GM23338 (cell line): ENCODE data around the gene CEP85. TPM values are rescaled to one million over a fixed set of nuclear protein-coding genes. Genes with fewer than 3 reads are reported as not detected.

Source experiments
- ATAC-seq: fragments of 200-7000 bp; cut with Tn5 transposase; 3 replicates; pipeline ENCODE4 v1.9.1; 2020
- DNase-seq: peaks from one replicate; pipeline ENCODE4 v3.0.0-alpha.2; 2015; ENCODE audit warnings: low spot score
- H2AFZ ChIP-seq: fragments of 200-600 bp; sonication (generic); 2 replicates; pipeline ENCODE4 v1.8.0; 2016; ENCODE audit warnings: antibody characterized with exemption, mild to moderate bottlenecking, moderate library complexity
- H3F3A ChIP-seq: fragments of 200-600 bp; sonication (generic); replicated peaks from 2 replicates; pipeline ENCODE4 v1.8.0; 2017; ENCODE audit warnings: antibody characterized with exemption, mixed run types, low read depth
- H3K27ac ChIP-seq: fragments of 200-600 bp; sonication (generic); 2 replicates; pipeline ENCODE4 v1.6.1; 2016; ENCODE audit warnings: low read depth
- H3K27me3 ChIP-seq: fragments of 200-600 bp; sonication (generic); 2 replicates; pipeline ENCODE4 v1.8.0; 2016; ENCODE audit warnings: mild to moderate bottlenecking, mixed run types, moderate library complexity; ENCODE audit not compliant: insufficient read depth
- H3K36me3 ChIP-seq: fragments of 200-600 bp; sonication (generic); 2 replicates; pipeline ENCODE4 v1.8.0; 2016; ENCODE audit warnings: mild to moderate bottlenecking; ENCODE audit not compliant: insufficient read depth
- H3K4me1 ChIP-seq: fragments of 200-600 bp; sonication (generic); 2 replicates; pipeline ENCODE4 v1.8.0; 2016; ENCODE audit warnings: mild to moderate bottlenecking, moderate library complexity; ENCODE audit not compliant: insufficient read depth
- H3K4me2 ChIP-seq: fragments of 200-600 bp; sonication (generic); 2 replicates; pipeline ENCODE4 v1.7.1; 2017; ENCODE audit warnings: mixed run types
- H3K4me3 ChIP-seq: fragments of 200-600 bp; sonication (generic); 2 replicates; pipeline ENCODE4 v1.6.1; 2016; ENCODE audit warnings: mixed run types
- H3K79me2 ChIP-seq: fragments of 200-600 bp; sonication (generic); replicated peaks from 2 replicates; pipeline ENCODE4 v1.8.0; 2017; ENCODE audit warnings: mild to moderate bottlenecking; ENCODE audit not compliant: insufficient read depth
- H3K9me2 ChIP-seq: fragments of 200-600 bp; sonication (generic); 2 replicates; pipeline ENCODE4 v1.8.0; 2017; ENCODE audit not compliant: insufficient read depth
- H4K20me1 ChIP-seq: fragments of 200-600 bp; sonication (generic); replicated peaks from 2 replicates; pipeline ENCODE4 v1.8.0; 2017; ENCODE audit warnings: mild to moderate bottlenecking; ENCODE audit not compliant: insufficient read depth
- H3K27ac Mint-ChIP-seq: 2 replicates; pipeline ENCODE4 v1.8.0; 2020; ENCODE audit warnings: inconsistent platforms, mild to moderate bottlenecking, moderate library complexity, mixed read lengths
- H3K27me3 Mint-ChIP-seq: 3 replicates; pipeline ENCODE4 v1.8.0; 2022; ENCODE audit warnings: low read depth, mild to moderate bottlenecking, moderate library complexity, mixed read lengths, inconsistent platforms; ENCODE audit not compliant: insufficient read depth, poor library complexity
- H3K36me3 Mint-ChIP-seq: 3 replicates; pipeline ENCODE4 v1.8.0; 2021; ENCODE audit warnings: low read depth, mild to moderate bottlenecking, inconsistent platforms, moderate library complexity, mixed read lengths
- H3K4me1 Mint-ChIP-seq: 3 replicates; pipeline ENCODE4 v1.8.0; 2020; ENCODE audit warnings: mild to moderate bottlenecking, inconsistent platforms, mixed read lengths
- H3K4me3 Mint-ChIP-seq: 3 replicates; pipeline ENCODE4 v1.8.0; 2021; ENCODE audit warnings: moderate library complexity, mild to moderate bottlenecking, inconsistent platforms, mixed read lengths
- H3K9me3 Mint-ChIP-seq: 3 replicates; pipeline ENCODE4 v1.8.0; 2020; ENCODE audit warnings: moderate library complexity, mild to moderate bottlenecking, inconsistent platforms, mixed read lengths
- EZH2 ChIP-seq: fragments of 200-600 bp; sonication (generic); IDR thresholded peaks from one replicate; pipeline ENCODE4 v1.8.0; 2017; ENCODE audit warnings: antibody characterized with exemption, mild to moderate bottlenecking, low read depth; ENCODE audit not compliant: unreplicated experiment
- NANOG ChIP-seq: IDR thresholded peaks from 2 replicates; pipeline ENCODE4 v1.6.1; 2016; ENCODE audit warnings: antibody characterized with exemption, borderline replicate concordance
- REST ChIP-seq: IDR thresholded peaks from one replicate; pipeline ENCODE4 v1.6.1; 2018; ENCODE audit warnings: antibody characterized with exemption; ENCODE audit not compliant: unreplicated experiment
- STAT1 ChIP-seq: IDR thresholded peaks from one replicate; pipeline ENCODE4 v1.6.1; 2016; ENCODE audit warnings: antibody characterized with exemption; ENCODE audit not compliant: unreplicated experiment
- ZNF114 ChIP-seq: fragments of 250-450 bp; sonication (Bioruptor Pico); IDR thresholded peaks from 2 replicates; pipeline ENCODE4 v1.5.0; 2020; ENCODE audit warnings: mild to moderate bottlenecking, moderate library complexity
- polyA plus RNA-seq: library from polyadenylated mRNA; unstranded; fragments of >200 nt; fragmentation: Nextera tagmentation; extraction: Ambion mirVana; gene quantifications from 2 replicates; pipeline ENCODE4 v1.2.1, GENCODE V29; 2016
- total RNA-seq: library from RNA; depleted of rRNA; stranded (reverse); fragments of >200 nt; shearing (Covaris generic); gene quantifications from 2 replicates; pipeline ENCODE4 v1.2.3, GENCODE V29; 2014
- TF ChIP-seq, protein P1 (sequence below): fragments of 250-450 bp; sonication (Bioruptor Pico); IDR thresholded peaks from 2 replicates; pipeline ENCODE4 v1.5.0; 2020; ENCODE audit warnings: mild to moderate bottlenecking, moderate library complexity

Gene CEP85
- total and polyA plus RNA-seq, 2 experiments from 2014 or later, result 12.8 to 36.8 TPM

- TF ChIP-seq, protein P1, sequence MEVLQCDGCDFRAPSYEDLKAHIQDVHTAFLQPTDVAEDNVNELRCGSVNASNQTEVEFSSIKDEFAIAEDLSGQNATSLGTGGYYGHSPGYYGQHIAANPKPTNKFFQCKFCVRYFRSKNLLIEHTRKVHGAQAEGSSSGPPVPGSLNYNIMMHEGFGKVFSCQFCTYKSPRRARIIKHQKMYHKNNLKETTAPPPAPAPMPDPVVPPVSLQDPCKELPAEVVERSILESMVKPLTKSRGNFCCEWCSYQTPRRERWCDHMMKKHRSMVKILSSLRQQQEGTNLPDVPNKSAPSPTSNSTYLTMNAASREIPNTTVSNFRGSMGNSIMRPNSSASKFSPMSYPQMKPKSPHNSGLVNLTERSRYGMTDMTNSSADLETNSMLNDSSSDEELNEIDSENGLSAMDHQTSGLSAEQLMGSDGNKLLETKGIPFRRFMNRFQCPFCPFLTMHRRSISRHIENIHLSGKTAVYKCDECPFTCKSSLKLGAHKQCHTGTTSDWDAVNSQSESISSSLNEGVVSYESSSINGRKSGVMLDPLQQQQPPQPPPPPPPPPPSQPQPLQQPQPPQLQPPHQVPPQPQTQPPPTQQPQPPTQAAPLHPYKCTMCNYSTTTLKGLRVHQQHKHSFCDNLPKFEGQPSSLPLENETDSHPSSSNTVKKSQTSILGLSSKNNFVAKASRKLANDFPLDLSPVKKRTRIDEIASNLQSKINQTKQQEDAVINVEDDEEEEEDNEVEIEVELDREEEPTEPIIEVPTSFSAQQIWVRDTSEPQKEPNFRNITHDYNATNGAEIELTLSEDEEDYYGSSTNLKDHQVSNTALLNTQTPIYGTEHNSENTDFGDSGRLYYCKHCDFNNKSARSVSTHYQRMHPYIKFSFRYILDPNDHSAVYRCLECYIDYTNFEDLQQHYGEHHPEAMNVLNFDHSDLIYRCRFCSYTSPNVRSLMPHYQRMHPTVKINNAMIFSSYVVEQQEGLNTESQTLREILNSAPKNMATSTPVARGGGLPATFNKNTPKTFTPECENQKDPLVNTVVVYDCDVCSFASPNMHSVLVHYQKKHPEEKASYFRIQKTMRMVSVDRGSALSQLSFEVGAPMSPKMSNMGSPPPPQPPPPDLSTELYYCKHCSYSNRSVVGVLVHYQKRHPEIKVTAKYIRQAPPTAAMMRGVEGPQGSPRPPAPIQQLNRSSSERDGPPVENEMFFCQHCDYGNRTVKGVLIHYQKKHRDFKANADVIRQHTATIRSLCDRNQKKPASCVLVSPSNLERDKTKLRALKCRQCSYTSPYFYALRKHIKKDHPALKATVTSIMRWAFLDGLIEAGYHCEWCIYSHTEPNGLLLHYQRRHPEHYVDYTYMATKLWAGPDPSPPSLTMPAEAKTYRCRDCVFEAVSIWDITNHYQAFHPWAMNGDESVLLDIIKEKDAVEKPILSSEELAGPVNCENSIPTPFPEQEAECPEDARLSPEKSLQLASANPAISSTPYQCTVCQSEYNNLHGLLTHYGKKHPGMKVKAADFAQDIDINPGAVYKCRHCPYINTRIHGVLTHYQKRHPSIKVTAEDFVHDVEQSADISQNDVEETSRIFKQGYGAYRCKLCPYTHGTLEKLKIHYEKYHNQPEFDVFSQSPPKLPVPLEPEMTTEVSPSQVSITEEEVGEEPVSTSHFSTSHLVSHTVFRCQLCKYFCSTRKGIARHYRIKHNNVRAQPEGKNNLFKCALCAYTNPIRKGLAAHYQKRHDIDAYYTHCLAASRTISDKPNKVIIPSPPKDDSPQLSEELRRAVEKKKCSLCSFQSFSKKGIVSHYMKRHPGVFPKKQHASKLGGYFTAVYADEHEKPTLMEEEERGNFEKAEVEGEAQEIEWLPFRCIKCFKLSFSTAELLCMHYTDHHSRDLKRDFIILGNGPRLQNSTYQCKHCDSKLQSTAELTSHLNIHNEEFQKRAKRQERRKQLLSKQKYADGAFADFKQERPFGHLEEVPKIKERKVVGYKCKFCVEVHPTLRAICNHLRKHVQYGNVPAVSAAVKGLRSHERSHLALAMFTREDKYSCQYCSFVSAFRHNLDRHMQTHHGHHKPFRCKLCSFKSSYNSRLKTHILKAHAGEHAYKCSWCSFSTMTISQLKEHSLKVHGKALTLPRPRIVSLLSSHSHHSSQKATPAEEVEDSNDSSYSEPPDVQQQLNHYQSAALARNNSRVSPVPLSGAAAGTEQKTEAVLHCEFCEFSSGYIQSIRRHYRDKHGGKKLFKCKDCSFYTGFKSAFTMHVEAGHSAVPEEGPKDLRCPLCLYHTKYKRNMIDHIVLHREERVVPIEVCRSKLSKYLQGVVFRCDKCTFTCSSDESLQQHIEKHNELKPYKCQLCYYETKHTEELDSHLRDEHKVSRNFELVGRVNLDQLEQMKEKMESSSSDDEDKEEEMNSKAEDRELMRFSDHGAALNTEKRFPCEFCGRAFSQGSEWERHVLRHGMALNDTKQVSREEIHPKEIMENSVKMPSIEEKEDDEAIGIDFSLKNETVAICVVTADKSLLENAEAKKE (CRISPR knock-in tag), result no peak
These were observed 48.5 kb downstream of the CEP85 start (continued) for GRCh38 chr1:26282401-26282918.

DNA sequence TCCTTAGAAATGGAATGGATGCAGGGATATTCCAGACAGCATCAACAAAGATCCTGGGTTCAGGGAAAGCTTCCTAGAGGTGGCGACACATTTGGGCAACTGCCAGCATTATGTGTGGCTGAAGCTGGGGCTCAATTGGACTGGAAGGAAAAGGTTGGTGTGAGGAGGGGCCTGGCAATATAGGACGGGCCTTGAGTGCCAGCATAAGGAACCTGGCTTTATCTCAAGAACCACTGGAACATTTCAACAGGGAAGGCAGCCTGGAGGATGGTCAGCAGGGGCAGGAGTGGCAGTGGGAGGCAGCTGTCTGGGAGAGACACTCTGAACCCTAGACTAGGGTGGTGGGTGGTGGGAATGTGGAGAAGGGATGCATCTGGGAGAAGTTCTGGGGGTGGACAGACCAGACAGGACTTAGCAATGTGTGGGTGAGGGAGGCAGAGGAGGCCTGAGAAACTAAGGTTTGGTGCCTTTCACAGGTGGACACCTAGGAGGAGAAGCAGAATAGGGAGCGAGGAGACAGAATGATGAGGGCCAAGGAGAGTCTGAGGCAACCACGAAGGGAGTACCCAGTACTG, 49.4 kb downstream of the CEP85 start:
- peaks cover 43% of the 10 kb centered on the region for H3K4me1 Mint-ChIP-seq
- Histone ChIP-seq H3K4me2 (no peak overlapping the region), H3K9me2 (no peaks in the 10 kb centered on the region), H3K27ac (no peak overlapping the region), H3K79me2 (no peaks in the 10 kb centered on the region), H3K36me3 (peaks cover 4% of the 10 kb centered on the region; the same call in 1 of the 2 replicates), H4K20me1 (0 out of 2 replicates have a peak, but pooled peaks cover 3% of the 10 kb centered on the region), H2AFZ (no peak overlapping the region), H3K4me1 (peaks cover 20% of the 10 kb centered on the region), H3K27me3 (no peaks in the 10 kb centered on the region), H3K4me3 (no peak overlapping the region), H3F3A (peaks cover 8% of the 10 kb centered on the region)
- DNase-seq (no peak), ATAC-seq (no peak)
- peaks cover 29% of the 10 kb centered on the region for H3K27me3 Mint-ChIP-seq
- H3K27ac Mint-ChIP-seq, result no peak overlapping the region; the same call in 1 of the 2 replicates
- H3K36me3 Mint-ChIP-seq, result peaks cover 8% of the 10 kb centered on the region
- no peaks in the 10 kb centered on the region; the same call in 2 of the 3 replicates for H3K9me3 Mint-ChIP-seq
- no peak overlapping the region for H3K4me3 Mint-ChIP-seq
- no peak for TF ChIP-seq STAT1
- TF ChIP-seq NANOG, result no peak
- no peak for TF ChIP-seq ZNF114 (CRISPR knock-in tag)
- TF ChIP-seq EZH2, result no peak
- no peak for TF ChIP-seq REST
